Right lobe of liver (tissue), 4 donors: Measurements from ENCODE around the gene GLUD1.
"Not testable (repeated sequence)": the region's sequence is repeated elsewhere in the genome, so short reads cannot be mapped to it uniquely, and the experiment has no call there.

Experiments
- CTCF ChIP-seq, 4 donors: fragments of 200-600 bp in 3 of 4; fragments of 450-650 bp in 1 of 4; IDR thresholded peaks; one replicate each; pipeline versions ENCODE4 v1.5.1 to v1.8.0; 2016 to 2022; ENCODE audit warnings: antibody characterized with exemption in 4 of 4, mild to moderate bottlenecking in 2 of 4
- POLR2A ChIP-seq: fragments of 450-650 bp; IDR thresholded peaks from one replicate; pipeline ENCODE4 v1.6.1; 2017; ENCODE audit warnings: antibody characterized with exemption, mild to moderate bottlenecking
- donor health status: DM: no; HTN: no; CAD: no.
- donor health status: DM: no; HTN: no; CAD: no.
- donor health status: DM: no; HTN: yes; CAD: no.

GRCh38 chr10:87007674-87008073 is 87.0 kb downstream of the GLUD1 start:
- not testable (repeated sequence) for TF ChIP-seq CTCF (IDR thresholded peaks at IDR 0.05); POLR2A
